Kidney capillary endothelial cell (primary cell): ENCODE measurements around the gene ADGRE1.

Source experiments
- DNase-seq: peaks from one replicate; pipeline ENCODE4 v3.0.0-alpha.2; 2018; ENCODE audit warnings: low spot score

ADGRE1 gene

GRCh38 chr19:6958791-6959190 lies 71.4 kb downstream of the ADGRE1 start:
- no peak for DNase-seq

GRCh38 chr19:6963244-6963852 lies 76.0 kb downstream of the ADGRE1 start:
- no peak for DNase-seq

GRCh38 chr19:6963937-6964336 lies 76.6 kb downstream of the ADGRE1 start:
- DNase-seq: no peak

- DNase-seq: no peak
These were observed 80.6 kb downstream of the ADGRE1 start for GRCh38 chr19:6967967-6968366.

- no peak for DNase-seq
These were observed 82.1 kb downstream of the ADGRE1 start for GRCh38 chr19:6969490-6969889.

GRCh38 chr19:6970021-6970420 lies 82.6 kb downstream of the ADGRE1 start:
- no peak for DNase-seq

- DNase-seq: no peak
These were observed 83.1 kb downstream of the ADGRE1 start for GRCh38 chr19:6970443-6970842.

- no peak for DNase-seq
These were observed 84.0 kb downstream of the ADGRE1 start for GRCh38 chr19:6971366-6971765.

- no peak for DNase-seq
These were observed 88.8 kb downstream of the ADGRE1 start for GRCh38 chr19:6976197-6976596.

GRCh38 chr19:6979399-6979798 lies 92.0 kb downstream of the ADGRE1 start:
- peak; percentile 73 for DNase-seq

GRCh38 chr19:6983448-6983847 lies 96.1 kb downstream of the ADGRE1 start:
- no peak for DNase-seq

- no peak for DNase-seq
These were observed 100.5 kb downstream of the ADGRE1 start for GRCh38 chr19:6987850-6988249.

GRCh38 chr19:6988257-6988656 lies 100.9 kb downstream of the ADGRE1 start:
- DNase-seq: no peak
